Neural crest cell (in vitro differentiated cells): ENCODE measurements around the gene C1orf35. TPM values are rescaled to one million over a fixed set of nuclear protein-coding genes. Genes with fewer than 3 reads are reported as not detected.

Experiments used
- DNase-seq: peaks from one replicate; pipeline ENCODE4 v3.0.0; 2021; ENCODE audit warnings: low read depth, mixed read lengths, low spot score
- H3K27ac Mint-ChIP-seq: one replicate; pipeline ENCODE4 v1.8.0; 2021; ENCODE audit warnings: mild to moderate bottlenecking, mixed read lengths; ENCODE audit not compliant: unreplicated experiment
- H3K27me3 Mint-ChIP-seq: 2 replicates; pipeline ENCODE4 v1.8.0; 2021; ENCODE audit warnings: low read depth, mild to moderate bottlenecking, mixed read lengths
- H3K36me3 Mint-ChIP-seq: 2 replicates; pipeline ENCODE4 v1.8.0; 2021; ENCODE audit warnings: low read depth, mild to moderate bottlenecking, mixed read lengths
- H3K4me1 Mint-ChIP-seq: 2 replicates; pipeline ENCODE4 v1.8.0; 2021; ENCODE audit warnings: mixed read lengths
- H3K4me3 Mint-ChIP-seq: one replicate; pipeline ENCODE4 v1.8.0; 2021; ENCODE audit warnings: mild to moderate bottlenecking, mixed read lengths
- H3K9me3 Mint-ChIP-seq: 2 replicates; pipeline ENCODE4 v1.8.0; 2021; ENCODE audit warnings: mixed read lengths
- CTCF ChIP-seq: fragments of 200-600 bp; sonication (generic); conservative IDR thresholded peaks from 2 replicates; pipeline ENCODE4 v1.5.0; 2021; ENCODE audit warnings: antibody characterized with exemption, mild to moderate bottlenecking
- microRNA-seq: library from miRNA; unstranded; fragments of <30 nt; microRNA quantifications from one replicate; pipeline ENCODE4, GENCODE V29; 2020
- total RNA-seq: library from RNA; stranded (reverse); gene quantifications from 2 replicates; pipeline ENCODE4 v1.2.1, GENCODE V29; 2021

Gene C1orf35
- total RNA-seq, 1 donor from 2014 or later = 29.7 TPM

GRCh38 chr1:228058949-228059633, 44.0 kb downstream of the C1orf35 start:
- Mint-ChIP-seq H3K4me1 (peaks cover 4% of the 10 kb centered on the region), H3K4me3 (no peak overlapping the region), H3K27me3 (peaks cover 78% of the 10 kb centered on the region), H3K27ac (no peak overlapping the region), H3K9me3 (no peaks in the 10 kb centered on the region), H3K36me3 (no peaks in the 10 kb centered on the region)
- DNase-seq = no peak
- no peak for TF ChIP-seq CTCF

- Mint-ChIP-seq H3K27ac (no peak overlapping the region), H3K9me3 (no peaks in the 10 kb centered on the region), H3K27me3 (peaks cover 84% of the 10 kb centered on the region), H3K4me1 (peaks cover 4% of the 10 kb centered on the region), H3K4me3 (no peak overlapping the region), H3K36me3 (no peaks in the 10 kb centered on the region)
- no peak for DNase-seq
- TF ChIP-seq CTCF = no peak
Measured at GRCh38 chr1:228058172-228058948, 44.8 kb downstream of the C1orf35 start.

Small RNA genes lying within 50 kb of the gene (microRNA-seq; reads per million reads assigned to microRNA genes)
- gene MIR3620 = 7.1 reads per million, percentile 8 among the genes with 10 or more reads in this experiment

Other genes with a start within 250 kb of the C1orf35 start
- gene WNT9A, start 155.4 kb downstream of the C1orf35 start, total RNA-seq = 0.48 and 0.54 TPM in 2 replicates
- not detected in 2 replicates for gene WNT3A, start 96.3 kb downstream of the C1orf35 start, total RNA-seq
- 237 and 240 TPM in 2 replicates for gene ARF1, start 20.6 kb downstream of the C1orf35 start, total RNA-seq
- gene MRPL55, start 6.0 kb upstream of the C1orf35 start, total RNA-seq = 61.9 and 67.3 TPM in 2 replicates
- 114 and 115 TPM in 2 replicates for gene GUK1, start 37.0 kb upstream of the C1orf35 start, total RNA-seq
- 0.65 and 0.68 TPM in 2 replicates for gene GJC2, start 46.6 kb upstream of the C1orf35 start, total RNA-seq
- gene IBA57, start 62.5 kb upstream of the C1orf35 start, total RNA-seq = 8.3 and 10.4 TPM in 2 replicates
- gene OBSCN, start 104.7 kb upstream of the C1orf35 start, total RNA-seq = 40.1 and 46.5 TPM in 2 replicates